Measurements from ENCODE around the gene AGMO.

DNA sequence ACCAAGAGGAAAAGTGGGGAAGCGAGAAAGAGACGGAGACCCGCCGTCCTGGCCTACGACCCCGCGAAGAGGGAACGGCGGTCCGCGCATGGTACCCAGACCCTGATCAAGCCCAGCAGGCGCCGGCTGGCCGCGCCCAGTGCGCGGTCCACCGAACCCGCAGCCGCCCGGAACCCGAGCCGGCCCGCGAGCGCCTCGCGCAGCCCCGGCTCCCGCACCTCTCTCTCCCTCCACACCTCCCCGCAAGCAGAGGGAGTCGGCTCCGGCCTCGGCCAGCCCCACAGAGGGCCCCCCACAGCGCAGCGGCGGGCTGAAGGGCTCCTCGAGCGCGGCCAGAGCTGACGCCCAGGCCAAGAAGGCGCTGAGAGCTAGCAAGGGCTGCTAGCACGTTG, 164.7 kb downstream of the AGMO start:
- TF ChIP-seq, protein P1, sequence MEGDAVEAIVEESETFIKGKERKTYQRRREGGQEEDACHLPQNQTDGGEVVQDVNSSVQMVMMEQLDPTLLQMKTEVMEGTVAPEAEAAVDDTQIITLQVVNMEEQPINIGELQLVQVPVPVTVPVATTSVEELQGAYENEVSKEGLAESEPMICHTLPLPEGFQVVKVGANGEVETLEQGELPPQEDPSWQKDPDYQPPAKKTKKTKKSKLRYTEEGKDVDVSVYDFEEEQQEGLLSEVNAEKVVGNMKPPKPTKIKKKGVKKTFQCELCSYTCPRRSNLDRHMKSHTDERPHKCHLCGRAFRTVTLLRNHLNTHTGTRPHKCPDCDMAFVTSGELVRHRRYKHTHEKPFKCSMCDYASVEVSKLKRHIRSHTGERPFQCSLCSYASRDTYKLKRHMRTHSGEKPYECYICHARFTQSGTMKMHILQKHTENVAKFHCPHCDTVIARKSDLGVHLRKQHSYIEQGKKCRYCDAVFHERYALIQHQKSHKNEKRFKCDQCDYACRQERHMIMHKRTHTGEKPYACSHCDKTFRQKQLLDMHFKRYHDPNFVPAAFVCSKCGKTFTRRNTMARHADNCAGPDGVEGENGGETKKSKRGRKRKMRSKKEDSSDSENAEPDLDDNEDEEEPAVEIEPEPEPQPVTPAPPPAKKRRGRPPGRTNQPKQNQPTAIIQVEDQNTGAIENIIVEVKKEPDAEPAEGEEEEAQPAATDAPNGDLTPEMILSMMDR (IDR thresholded peaks at IDR 0.05) = no peak
- no peak for TF ChIP-seq POLR2A (IDR thresholded peaks at IDR 0.05)

Measured in right lobe of liver (tissue), 4 donors.